ENCODE data around the gene GLIS1. TPM values are rescaled to one million over a fixed set of nuclear protein-coding genes. Genes with fewer than 3 reads are reported as not detected.

The GLIS1 gene
- total RNA-seq, 4 donors from 2014 or later = 0.16 to 0.27 TPM; not detected in 2

DNA sequence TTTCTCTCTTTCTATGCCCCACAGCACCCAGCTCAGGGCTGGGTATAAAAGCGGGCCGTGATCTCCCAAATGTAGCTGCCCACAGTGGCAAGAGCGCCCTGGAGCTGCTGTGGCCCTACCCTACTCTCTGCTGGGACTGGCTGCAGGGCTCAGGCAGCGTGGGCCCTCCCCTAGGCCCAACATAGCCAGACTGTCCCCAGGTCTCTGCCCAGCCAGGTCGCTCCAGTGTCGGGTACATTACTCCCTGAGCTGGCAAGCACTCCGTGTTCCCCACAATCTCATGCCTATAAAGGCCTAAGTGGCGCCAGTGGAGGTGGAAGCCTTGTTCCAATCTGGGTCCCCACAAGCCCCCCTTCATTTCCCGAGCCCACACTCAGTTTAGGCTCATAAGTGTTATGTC lies 66.2 kb downstream of the GLIS1 start:
- H3K27me3 ChIP-seq = no peaks in the 10 kb centered on the region
- H3K9me3 ChIP-seq = no peaks in the 10 kb centered on the region
- H3K4me1 ChIP-seq = no peaks in the 10 kb centered on the region
- no peak overlapping the region for H3K4me3 ChIP-seq
- H3K36me3 ChIP-seq = no peaks in the 10 kb centered on the region
- ATAC-seq = no peak
- H3K27ac ChIP-seq = no peak overlapping the region
- 90% methylated on average over 2 to 6 of the region's 9 CpGs for WGBS, 2 donors (ENCODE audit: low coverage in 1 of 2)
- TF ChIP-seq POLR2AphosphoS5 (IDR thresholded peaks at IDR 0.05) (no peak), EP300 (IDR thresholded peaks at IDR 0.05) (no peak), POLR2A (IDR thresholded peaks at IDR 0.05) (no peak)
- TF ChIP-seq, protein P1, sequence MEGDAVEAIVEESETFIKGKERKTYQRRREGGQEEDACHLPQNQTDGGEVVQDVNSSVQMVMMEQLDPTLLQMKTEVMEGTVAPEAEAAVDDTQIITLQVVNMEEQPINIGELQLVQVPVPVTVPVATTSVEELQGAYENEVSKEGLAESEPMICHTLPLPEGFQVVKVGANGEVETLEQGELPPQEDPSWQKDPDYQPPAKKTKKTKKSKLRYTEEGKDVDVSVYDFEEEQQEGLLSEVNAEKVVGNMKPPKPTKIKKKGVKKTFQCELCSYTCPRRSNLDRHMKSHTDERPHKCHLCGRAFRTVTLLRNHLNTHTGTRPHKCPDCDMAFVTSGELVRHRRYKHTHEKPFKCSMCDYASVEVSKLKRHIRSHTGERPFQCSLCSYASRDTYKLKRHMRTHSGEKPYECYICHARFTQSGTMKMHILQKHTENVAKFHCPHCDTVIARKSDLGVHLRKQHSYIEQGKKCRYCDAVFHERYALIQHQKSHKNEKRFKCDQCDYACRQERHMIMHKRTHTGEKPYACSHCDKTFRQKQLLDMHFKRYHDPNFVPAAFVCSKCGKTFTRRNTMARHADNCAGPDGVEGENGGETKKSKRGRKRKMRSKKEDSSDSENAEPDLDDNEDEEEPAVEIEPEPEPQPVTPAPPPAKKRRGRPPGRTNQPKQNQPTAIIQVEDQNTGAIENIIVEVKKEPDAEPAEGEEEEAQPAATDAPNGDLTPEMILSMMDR (IDR thresholded peaks at IDR 0.05) = no peak

DNA sequence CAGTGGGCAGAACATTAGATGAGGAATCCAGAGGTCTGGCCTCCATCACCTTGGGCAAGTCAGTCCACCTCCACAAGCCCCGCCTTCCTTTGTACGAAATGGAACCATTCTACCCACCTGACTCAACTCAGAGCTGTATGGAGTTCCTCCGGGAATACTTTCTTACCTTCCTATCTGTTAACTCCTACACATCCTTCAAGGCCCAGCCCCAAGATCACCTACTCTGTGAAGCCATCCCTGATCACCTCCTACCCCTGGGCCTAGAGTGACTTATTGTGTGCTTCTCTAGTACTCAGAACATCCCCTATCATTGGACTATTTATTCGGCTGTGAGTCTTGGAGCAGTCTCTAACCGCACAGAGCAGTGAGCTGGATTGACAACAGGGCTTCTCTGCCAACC lies 66.7 kb downstream of the GLIS1 start:
- H3K4me3 ChIP-seq = no peak overlapping the region
- TF ChIP-seq POLR2AphosphoS5 (IDR thresholded peaks at IDR 0.05) (no peak), EP300 (IDR thresholded peaks at IDR 0.05) (no peak), POLR2A (IDR thresholded peaks at IDR 0.05) (no peak)
- TF ChIP-seq, protein P1 (IDR thresholded peaks at IDR 0.05) = no peak

DNA sequence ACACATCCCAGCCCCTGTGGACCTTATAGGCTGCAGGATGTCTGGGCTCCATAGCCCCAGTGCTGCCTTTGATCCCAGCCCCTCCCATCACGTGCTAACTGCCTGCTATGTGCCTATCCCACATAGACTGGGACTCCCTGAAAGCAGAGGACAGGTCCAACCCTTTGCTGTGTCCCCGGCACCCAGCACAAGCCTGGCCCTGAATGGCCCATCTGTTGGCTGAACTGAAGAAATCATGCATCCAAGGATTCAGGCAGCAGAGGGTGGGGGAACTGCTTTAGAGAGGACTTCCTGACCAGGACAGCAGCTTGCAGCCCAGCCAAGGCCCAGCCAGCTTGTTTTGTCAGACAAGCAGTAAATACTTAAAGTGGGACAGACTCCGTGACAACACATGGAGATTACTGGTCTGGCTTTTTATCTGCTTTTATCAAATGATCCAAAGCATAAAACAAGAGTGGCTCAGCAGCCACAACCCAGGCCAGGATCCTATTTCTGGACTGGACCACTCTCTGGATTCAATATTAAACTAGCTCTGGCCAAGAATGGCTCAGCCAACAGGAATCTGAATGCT lies 69.3 kb downstream of the GLIS1 start:
- no peak overlapping the region for H3K27ac ChIP-seq
- H3K36me3 ChIP-seq = no peaks in the 10 kb centered on the region
- 33 to 60% methylated on average over 1 to 2 of the region's 3 CpGs for WGBS, 2 donors (ENCODE audit: low coverage in 1 of 2)
- no peaks in the 10 kb centered on the region for H3K4me1 ChIP-seq
- no peak for TF ChIP-seq POLR2AphosphoS5 (IDR thresholded peaks at IDR 0.05)
- no peak for TF ChIP-seq POLR2A (IDR thresholded peaks at IDR 0.05)
- TF ChIP-seq, protein P1 (IDR thresholded peaks at IDR 0.05) = no peak
- TF ChIP-seq EP300 (IDR thresholded peaks at IDR 0.05) = no peak
- H3K9me3 ChIP-seq = no peaks in the 10 kb centered on the region
- peak; percentile 25 for ATAC-seq
- no peaks in the 10 kb centered on the region for H3K27me3 ChIP-seq
- no peak overlapping the region for H3K4me3 ChIP-seq

More for the DNA sequence above, 66.7 kb downstream of the GLIS1 start:
- Histone ChIP-seq H3K27ac (no peak overlapping the region), H3K4me1 (no peaks in the 10 kb centered on the region), H3K9me3 (no peaks in the 10 kb centered on the region), H3K27me3 (no peaks in the 10 kb centered on the region), H3K36me3 (no peaks in the 10 kb centered on the region)
- WGBS, 2 donors (ENCODE audit: low coverage in 1 of 2) = 88 to 96% methylated on average over 4 of the region's 5 CpGs
- ATAC-seq = no peak

DNA sequence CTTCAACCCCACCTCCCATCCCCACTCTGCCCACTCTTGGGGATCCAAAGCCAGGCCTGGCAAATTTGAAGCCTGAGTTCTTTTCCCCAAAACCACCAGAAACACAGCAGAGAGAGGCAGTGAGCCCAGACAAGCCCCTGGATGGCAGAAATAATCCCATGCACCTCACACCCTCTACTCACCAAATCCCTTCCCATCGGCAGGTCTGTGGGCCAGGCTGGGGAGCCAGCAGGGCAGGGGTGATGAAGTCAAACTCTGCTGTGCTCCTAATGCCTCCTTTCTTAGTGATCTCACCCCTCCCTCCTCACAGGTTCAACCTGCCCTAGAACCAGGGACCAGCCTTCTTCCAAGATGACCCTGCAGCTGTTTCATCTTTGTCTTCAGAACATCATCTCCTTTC lies 72.4 kb downstream of the GLIS1 start:
- Histone ChIP-seq H3K9me3 (no peaks in the 10 kb centered on the region), H3K27me3 (no peaks in the 10 kb centered on the region), H3K4me3 (no peak overlapping the region), H3K27ac (no peak overlapping the region), H3K36me3 (no peaks in the 10 kb centered on the region), H3K4me1 (no peaks in the 10 kb centered on the region)
- WGBS, 2 donors (ENCODE audit: low coverage in 1 of 2) = 56 to 89% methylated on average over 1 of the region's 1 CpG
- ATAC-seq = no peak
- TF ChIP-seq EP300 (IDR thresholded peaks at IDR 0.05) (no peak), POLR2AphosphoS5 (IDR thresholded peaks at IDR 0.05) (no peak), POLR2A (IDR thresholded peaks at IDR 0.05) (no peak)
- TF ChIP-seq, protein P1 (IDR thresholded peaks at IDR 0.05) = no peak

DNA sequence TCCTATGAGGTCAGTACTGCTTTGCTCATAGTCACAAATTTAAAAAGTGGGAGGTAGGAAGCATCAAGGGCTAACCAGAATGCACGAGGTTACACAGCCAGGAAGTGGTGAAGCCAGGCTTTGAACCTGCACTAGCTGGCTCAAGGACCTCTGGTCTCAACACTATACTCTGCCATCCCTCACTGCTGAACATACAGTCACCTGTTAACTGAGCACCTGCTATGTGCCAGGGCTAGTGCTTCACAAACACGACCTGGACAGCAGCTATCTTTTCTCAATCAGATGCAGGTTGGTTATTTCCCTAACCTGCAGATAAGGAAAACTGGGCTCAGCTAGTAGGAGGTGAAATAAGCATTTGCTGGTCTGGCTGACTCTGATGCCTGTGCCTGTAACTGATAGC lies 73.0 kb downstream of the GLIS1 start:
- no peaks in the 10 kb centered on the region for H3K36me3 ChIP-seq
- TF ChIP-seq EP300 (IDR thresholded peaks at IDR 0.05) = no peak
- no peak for TF ChIP-seq POLR2AphosphoS5 (IDR thresholded peaks at IDR 0.05)
- no peak for TF ChIP-seq POLR2A (IDR thresholded peaks at IDR 0.05)
- TF ChIP-seq, protein P1 (IDR thresholded peaks at IDR 0.05) = no peak
- no peak for ATAC-seq
- H3K4me1 ChIP-seq = no peaks in the 10 kb centered on the region
- WGBS, 2 donors (ENCODE audit: low coverage in 1 of 2) = 53 to 71% methylated on average over 1 to 2 of the region's 2 CpGs
- no peak overlapping the region for H3K27ac ChIP-seq
- H3K4me3 ChIP-seq = no peak overlapping the region
- no peaks in the 10 kb centered on the region for H3K27me3 ChIP-seq
- no peaks in the 10 kb centered on the region for H3K9me3 ChIP-seq
